Stimulated activated CD8-positive, alpha-beta memory T cell treated with anti-CD3 and anti-CD28 coated beads, Interleukin-12 subunit alpha, Interleukin-12 subunit beta, amount 100 ng/mL, for 1 hour (primary cell): ENCODE measurements around the gene FGFBP3.

ENCODE experiments used
- DNase-seq: peaks from one replicate; pipeline ENCODE4 v3.0.0-alpha.2; 2020; ENCODE audit warnings: low read depth

The FGFBP3 gene

GRCh38 chr10:91909117-91909677 is at the start of gene FGFBP3:
FGFBP3 (minus strand) TSS chr10:91909486; CDS start chr10:91908969, 517 bp downstream.
- no peak for DNase-seq

- DNase-seq = no peak
Observed at GRCh38 chr10:91957091-91957490, 47.8 kb upstream of the FGFBP3 start.

- DNase-seq = no peak
Observed at GRCh38 chr10:91955114-91955513, 45.8 kb upstream of the FGFBP3 start.

- DNase-seq = no peak
Observed at GRCh38 chr10:91953600-91954160, 44.4 kb upstream of the FGFBP3 start.

- no peak for DNase-seq
Observed at GRCh38 chr10:91944880-91945630, 35.8 kb upstream of the FGFBP3 start.

GRCh38 chr10:91941426-91941825 is 32.1 kb upstream of the FGFBP3 start:
- no peak for DNase-seq

- no peak for DNase-seq
Observed at GRCh38 chr10:91939653-91940052, 30.4 kb upstream of the FGFBP3 start.

- DNase-seq = no peak
Observed at GRCh38 chr10:91935886-91936285, 26.6 kb upstream of the FGFBP3 start.

GRCh38 chr10:91932737-91933136 is 23.5 kb upstream of the FGFBP3 start:
- no peak for DNase-seq

- DNase-seq = no peak
Observed at GRCh38 chr10:91931526-91932190, 22.4 kb upstream of the FGFBP3 start.

- no peak for DNase-seq
Observed at GRCh38 chr10:91930939-91931338, 21.7 kb upstream of the FGFBP3 start.

GRCh38 chr10:91925022-91925320 is 15.7 kb upstream of the FGFBP3 start:
- DNase-seq = no peak

- DNase-seq = no peak
Observed at GRCh38 chr10:91924212-91925021, 15.1 kb upstream of the FGFBP3 start.

- peak; percentile 91 for DNase-seq
Observed at GRCh38 chr10:91923371-91924211, 14.3 kb upstream of the FGFBP3 start, which contains the start of gene BTAF1. BTAF1 (plus strand) TSS chr10:91923770; CDS start chr10:91924077, 307 bp downstream.

- no peak for DNase-seq
Observed at GRCh38 chr10:91919651-91920050, 10.4 kb upstream of the FGFBP3 start.

- no peak for DNase-seq
Observed at GRCh38 chr10:91910467-91910866, 1.2 kb upstream of the FGFBP3 start.

- peak; percentile 52 for DNase-seq
Observed at GRCh38 chr10:91908337-91909116, 759 bp downstream of the FGFBP3 start.

GRCh38 chr10:91907914-91908336 is 1.4 kb downstream of the FGFBP3 start:
- no peak for DNase-seq

- DNase-seq = no peak
Observed at GRCh38 chr10:91907033-91907594, 2.2 kb downstream of the FGFBP3 start.
